ENCODE data around the gene CROCC2. TPM values are rescaled to one million over a fixed set of nuclear protein-coding genes. Genes with fewer than 3 reads are reported as not detected.
A peak's percentile ranks its signal among the peaks of the same experiment; 100 is the strongest.

The CROCC2 gene
- polyA plus RNA-seq, 6 donors from 2014 or later, result not detected

DNA sequence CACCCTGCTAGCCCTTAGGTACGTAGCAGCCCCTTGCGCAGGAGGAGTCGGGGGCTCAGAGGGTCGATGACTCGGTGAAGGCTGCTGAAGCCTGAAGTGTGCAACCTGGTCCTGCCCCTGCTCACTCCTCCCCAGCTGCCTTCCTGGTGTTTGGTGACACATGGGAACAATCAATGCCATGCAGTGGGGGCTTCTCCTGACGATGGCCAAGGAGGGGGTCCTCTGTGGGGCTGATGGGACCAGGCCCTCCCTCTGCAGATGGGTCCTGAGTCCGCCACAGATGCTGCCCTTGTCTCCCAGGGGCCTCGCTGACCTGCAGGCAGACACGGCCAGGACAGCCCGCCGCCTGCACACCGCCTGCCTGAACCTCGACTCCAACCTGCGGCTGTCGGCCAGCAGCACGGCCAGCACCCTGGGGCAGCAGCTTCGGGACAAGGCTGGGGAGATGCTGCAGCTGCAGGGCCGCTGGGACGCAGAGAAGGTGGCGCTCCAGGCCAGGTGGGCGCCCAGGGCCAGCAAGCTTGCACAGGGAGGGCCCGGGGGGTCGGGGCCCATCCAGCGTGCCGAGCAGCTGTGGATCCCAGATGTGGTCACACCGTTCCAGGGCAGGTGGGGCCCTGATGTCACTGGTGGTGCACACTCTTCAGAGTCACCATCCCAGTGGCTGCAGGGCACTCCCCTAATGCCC lies 24.6 kb downstream of the CROCC2 start:
- no peak overlapping the region for H3K27ac Mint-ChIP-seq
- peaks cover 0 to under 1% of the 10 kb centered on the region in 2 donors for H3K36me3 Mint-ChIP-seq
- ATAC-seq (ENCODE audit: low read depth in 2 of 2) (no peak), DNase-seq (no peak)
- no peaks in the 10 kb centered on the region for H3K4me1 Mint-ChIP-seq
- H3K9me3 Mint-ChIP-seq, result peaks cover 0 to 7% (median under 1%) of the 10 kb centered on the region in 7 donors
- H3K27me3 Mint-ChIP-seq, result peaks cover 0 to 16% (median 14%) of the 10 kb centered on the region in 3 donors
- no peak overlapping the region for H3K4me3 Mint-ChIP-seq

DNA sequence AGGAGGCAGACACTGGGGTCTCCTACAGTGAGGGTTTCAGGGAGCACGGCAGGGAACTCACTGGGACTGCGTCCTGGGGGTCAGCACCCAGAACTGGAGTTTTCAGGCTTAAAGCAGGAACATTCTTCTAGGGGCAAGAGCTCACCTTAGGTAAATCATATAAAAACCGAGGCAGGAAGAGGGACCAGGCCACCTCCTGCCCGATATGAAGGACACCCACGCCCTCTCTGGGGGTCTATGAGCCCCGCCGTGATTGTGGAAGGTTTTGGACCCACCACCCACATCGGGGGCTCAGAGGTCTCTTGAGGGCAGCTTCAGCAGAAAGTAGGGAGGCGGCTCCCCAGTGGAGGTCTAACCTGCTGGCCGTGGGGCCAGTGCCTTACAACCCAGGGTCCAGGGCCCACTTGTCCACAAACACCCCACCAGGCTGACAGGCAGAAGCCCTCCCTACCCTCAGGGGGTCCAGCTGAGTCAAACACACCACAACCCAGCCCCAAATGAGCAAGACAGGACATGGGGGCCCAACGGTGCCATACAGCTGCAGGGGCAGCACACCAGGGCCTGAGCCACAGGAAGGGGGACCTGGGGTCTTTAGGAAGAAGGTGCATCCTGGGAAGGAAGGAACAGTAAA lies 25.3 kb downstream of the CROCC2 start:
- Mint-ChIP-seq H3K4me1 (no peaks in the 10 kb centered on the region), H3K9me3 (peaks cover 2 to 12% (median 7%) of the 10 kb centered on the region in 7 donors), H3K36me3 (peaks cover 0 to 7% of the 10 kb centered on the region in 2 donors), H3K4me3 (no peak overlapping the region), H3K27ac (no peak overlapping the region), H3K27me3 (peaks cover 2 to 23% (median 20%) of the 10 kb centered on the region in 3 donors)
- ATAC-seq (ENCODE audit: low read depth in 2 of 2), result no peak
- no peak for DNase-seq

DNA sequence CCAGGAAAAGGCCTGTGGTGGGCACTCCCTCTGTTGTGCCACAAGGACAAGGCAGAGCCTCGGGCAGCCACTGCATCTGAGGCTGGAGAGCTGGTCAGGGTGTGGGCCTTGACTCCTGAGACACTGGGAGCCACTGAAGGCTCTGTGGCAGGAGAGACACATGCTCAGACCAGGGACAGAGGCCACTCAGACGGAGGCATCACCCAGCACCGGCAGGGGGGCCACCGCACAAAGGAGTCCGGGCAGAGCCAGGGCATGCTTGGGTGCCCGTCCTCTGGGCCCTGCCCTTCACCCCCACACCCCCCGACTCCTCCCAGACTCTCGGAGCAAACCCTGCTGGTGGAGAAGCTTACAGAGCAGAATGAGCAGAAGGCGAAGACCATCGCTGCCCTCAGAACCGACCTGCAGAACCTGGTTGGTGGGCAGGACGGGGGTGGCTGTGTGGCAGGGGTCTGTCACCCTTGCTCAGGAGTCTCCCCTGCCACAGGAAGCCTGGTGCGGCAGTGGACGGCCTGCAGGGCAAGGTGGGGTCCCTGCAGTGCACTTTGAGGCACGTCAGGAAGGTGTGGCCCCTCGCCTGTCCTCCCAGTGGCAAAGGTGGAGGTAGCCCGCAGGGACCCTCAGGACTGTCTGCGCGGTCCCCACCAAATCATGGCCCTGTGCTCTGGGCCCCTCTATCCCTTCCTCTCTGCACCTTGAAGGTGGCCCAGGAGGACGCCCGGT lies 26.0 kb downstream of the CROCC2 start:
- ATAC-seq (ENCODE audit: low read depth in 2 of 2), result no peak
- no peak overlapping the region for H3K27ac Mint-ChIP-seq

DNA sequence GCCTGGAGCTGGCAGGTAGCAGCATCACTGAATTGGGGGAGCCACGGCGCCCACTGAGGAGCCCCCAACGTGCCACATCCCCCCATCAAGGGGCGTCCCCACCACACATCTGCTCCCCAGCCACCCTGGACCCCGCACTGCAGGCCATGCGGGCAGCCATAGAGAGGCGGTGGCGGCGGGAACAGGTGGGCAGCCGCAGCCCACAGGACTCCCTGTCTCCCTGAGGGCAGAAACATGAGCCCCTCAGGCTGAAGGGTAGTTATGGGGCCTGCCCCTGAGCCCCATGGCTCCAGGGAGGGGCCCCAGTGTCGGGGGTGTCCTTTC lies 26.6 kb downstream of the CROCC2 start:
- DNase-seq (no peak), ATAC-seq (ENCODE audit: low read depth in 2 of 2) (no peak)
- H3K9me3 Mint-ChIP-seq, result peaks cover 6 to 25% (median 14%) of the 10 kb centered on the region in 7 donors
- peaks cover 3 to 15% of the 10 kb centered on the region in 2 donors for H3K36me3 Mint-ChIP-seq
- no peaks in the 10 kb centered on the region for H3K4me1 Mint-ChIP-seq
- H3K27ac Mint-ChIP-seq, result no peak overlapping the region
- H3K4me3 Mint-ChIP-seq, result no peak overlapping the region
- H3K27me3 Mint-ChIP-seq, result peaks cover 5 to 27% (median 23%) of the 10 kb centered on the region in 3 donors

More for the DNA sequence above, 26.0 kb downstream of the CROCC2 start:
- Mint-ChIP-seq H3K27me3 (peaks cover 5 to 24% (median 23%) of the 10 kb centered on the region in 3 donors), H3K4me1 (no peaks in the 10 kb centered on the region), H3K4me3 (no peak overlapping the region), H3K9me3 (peaks cover 6 to 20% (median 11%) of the 10 kb centered on the region in 7 donors), H3K36me3 (peaks cover 0 to 13% of the 10 kb centered on the region in 2 donors)
- no peak for DNase-seq

DNA sequence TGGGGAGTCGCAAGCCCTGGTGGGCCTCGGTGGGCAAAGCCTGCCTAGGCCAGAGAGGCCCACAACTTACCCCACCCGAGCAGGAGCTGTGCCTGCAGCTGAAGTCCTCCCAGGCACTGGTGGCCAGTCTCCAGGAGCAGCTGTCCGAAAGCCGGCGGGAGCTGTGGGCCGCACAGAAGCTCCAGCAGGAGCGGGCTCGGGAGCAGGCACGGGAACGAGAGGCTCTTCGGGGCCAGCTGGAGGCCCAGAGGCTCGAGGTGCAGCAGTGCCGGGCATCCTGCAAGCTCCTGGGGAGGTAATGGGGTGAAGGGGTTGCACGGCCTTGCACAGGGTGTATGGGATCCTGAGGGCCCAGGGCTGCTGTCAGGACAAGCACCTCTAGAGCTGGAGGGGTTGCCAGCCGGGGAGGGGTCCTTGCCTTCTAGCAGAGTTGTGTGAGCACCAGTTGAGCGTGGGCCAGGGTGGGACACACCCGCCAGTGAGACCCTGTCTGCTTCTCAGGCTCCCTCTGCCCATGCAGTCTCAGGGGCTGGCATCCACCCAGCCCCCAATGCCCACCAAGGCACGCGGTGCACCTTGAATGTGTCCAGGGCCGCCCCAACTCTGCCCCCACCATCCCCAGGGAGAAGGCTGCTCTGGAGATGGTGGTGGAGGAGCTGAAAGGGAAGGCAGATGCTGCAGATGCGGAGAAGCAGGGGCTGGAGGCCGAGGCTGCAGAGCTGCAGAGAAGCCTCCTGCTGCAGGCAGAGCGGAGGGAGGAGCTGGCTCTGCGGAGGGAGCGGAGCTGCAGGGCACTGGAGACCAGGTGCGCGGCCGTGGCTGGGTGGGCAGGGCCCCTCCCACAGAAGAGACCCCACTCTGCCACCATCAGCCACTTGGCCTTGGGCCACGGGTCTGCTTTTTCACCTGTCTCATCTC lies 27.2 kb downstream of the CROCC2 start:
- H3K9me3 Mint-ChIP-seq, result peaks cover 6 to 28% (median 17%) of the 10 kb centered on the region in 7 donors
- DNase-seq (no peak), ATAC-seq (ENCODE audit: low read depth in 2 of 2) (no peak)
- H3K36me3 Mint-ChIP-seq, result peaks cover 6 to 19% of the 10 kb centered on the region in 2 donors
- no peak overlapping the region for H3K4me3 Mint-ChIP-seq
- H3K27me3 Mint-ChIP-seq, result peaks cover 5 to 31% (median 20%) of the 10 kb centered on the region in 3 donors
- no peaks in the 10 kb centered on the region for H3K4me1 Mint-ChIP-seq
- H3K27ac Mint-ChIP-seq, result no peak overlapping the region

DNA sequence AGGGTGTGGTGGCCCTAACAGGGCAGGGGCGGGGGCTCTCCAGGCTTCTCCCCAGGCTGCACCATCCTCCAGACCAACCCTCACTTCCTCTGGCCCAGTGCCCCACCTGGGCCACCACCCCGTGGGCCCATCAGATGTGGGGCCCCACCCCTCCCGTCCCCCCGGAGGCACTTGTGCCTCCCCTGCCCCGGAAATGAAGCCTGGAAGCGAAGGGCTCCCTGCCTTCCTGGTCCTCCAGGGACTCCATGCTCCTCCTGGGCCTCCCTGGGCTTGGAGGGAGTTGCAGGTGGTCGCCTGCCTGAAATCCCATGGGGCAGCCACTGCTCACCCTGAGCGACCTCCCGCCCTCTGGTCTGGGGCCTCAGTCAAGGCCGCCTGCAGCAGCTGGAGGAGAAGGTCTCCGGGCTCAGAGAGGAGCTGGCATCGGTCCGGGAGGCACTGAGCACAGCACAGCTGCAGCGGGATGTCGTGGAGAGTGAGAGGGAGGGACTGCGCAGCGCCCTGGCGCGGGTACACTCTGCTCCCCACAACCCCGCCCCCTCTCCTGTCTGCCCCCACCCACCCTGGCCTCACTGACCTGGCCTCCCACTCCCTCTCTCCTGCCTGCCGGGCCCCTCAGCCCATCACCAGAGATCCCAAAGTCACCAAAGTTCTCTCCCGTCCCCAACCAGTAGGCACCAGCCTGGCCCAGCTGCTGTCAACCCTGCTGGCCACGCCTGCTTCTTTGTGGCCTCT lies 28.0 kb downstream of the CROCC2 start:
- Mint-ChIP-seq H3K27me3 (peaks cover 5 to 25% (median 12%) of the 10 kb centered on the region in 3 donors), H3K4me3 (no peak overlapping the region), H3K4me1 (no peaks in the 10 kb centered on the region), H3K27ac (no peak overlapping the region), H3K9me3 (peaks cover 6 to 34% (median 19%) of the 10 kb centered on the region in 7 donors), H3K36me3 (peaks cover 6 to 19% of the 10 kb centered on the region in 2 donors)
- DNase-seq (no peak), ATAC-seq (ENCODE audit: low read depth in 2 of 2) (no peak)

DNA sequence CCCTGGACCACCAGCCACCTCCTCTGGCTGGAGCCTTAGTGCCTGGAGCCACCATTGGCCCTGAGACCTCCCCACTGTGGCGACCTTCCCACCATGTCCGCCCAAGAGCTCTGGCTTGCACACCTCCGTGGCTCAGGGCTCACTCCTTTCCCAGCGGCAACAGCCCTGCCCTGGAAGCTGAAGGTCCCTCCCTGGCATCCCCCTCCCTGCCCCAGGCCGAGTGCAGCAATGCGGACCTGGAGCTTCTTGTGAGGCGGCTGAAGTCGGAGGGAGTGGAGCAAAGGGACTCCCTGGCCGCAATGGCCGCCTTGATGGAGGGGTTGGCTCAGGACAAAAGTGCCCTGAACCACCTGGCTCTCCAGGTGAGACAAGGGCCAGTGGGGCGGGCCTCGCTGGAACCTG lies 28.6 kb downstream of the CROCC2 start:
- DNase-seq (no peak), ATAC-seq (ENCODE audit: low read depth in 2 of 2) (no peak)
- Mint-ChIP-seq H3K4me1 (no peaks in the 10 kb centered on the region), H3K27ac (no peak overlapping the region), H3K4me3 (peak overlapping the region in 1 of 8 donors; percentile 22), H3K27me3 (peaks cover 5 to 25% (median 15%) of the 10 kb centered on the region in 3 donors), H3K36me3 (peaks cover 6 to 19% of the 10 kb centered on the region in 2 donors), H3K9me3 (peaks cover 6 to 39% (median 19%) of the 10 kb centered on the region in 7 donors)

DNA sequence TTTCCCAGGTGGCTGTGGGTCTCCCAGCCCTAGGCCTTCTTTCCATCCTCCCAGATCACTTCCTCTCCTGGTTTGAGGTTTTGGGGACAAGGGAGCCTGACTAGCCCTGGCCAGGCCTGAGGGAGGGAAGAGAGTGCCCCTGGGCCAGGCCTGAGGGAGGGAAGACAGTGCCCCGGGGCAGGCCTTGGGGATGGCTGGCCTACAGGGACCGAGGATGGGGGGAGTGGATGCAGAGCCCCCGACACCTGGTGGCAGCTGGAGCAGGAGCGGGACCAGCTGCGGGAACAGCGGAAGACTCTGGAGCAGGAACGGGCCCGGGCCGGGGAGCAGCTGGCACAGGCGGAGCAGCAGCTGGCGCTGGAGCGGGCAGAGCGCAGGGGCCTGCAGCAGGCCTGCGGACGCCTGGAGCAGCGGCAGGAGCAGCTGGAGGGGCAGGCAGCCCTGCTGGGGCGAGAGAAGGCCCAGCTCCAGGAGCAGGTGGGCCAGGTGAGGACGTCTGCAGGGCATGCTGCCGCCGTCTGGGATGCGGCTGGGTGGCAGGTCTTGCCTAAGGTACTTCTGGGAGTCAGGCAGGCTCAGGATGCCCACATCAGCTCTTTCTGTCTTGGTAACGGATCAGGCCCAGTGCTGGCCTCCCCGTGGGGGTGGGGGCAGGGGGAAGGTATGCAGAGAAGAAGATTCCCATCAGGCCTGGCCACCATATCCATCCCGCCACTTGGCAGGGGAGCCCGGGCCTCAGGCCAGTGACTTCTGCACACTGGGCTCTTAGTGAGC lies 29.2 kb downstream of the CROCC2 start:
- peaks cover 6 to 19% of the 10 kb centered on the region in 2 donors for H3K36me3 Mint-ChIP-seq
- no peak overlapping the region for H3K27ac Mint-ChIP-seq
- DNase-seq, result no peak
- ATAC-seq (ENCODE audit: low read depth in 2 of 2), result no peak
- H3K4me3 Mint-ChIP-seq, result peak overlapping the region in 1 of 8 donors; percentile 22
- peaks cover 6 to 39% (median 19%) of the 10 kb centered on the region in 7 donors for H3K9me3 Mint-ChIP-seq
- H3K4me1 Mint-ChIP-seq, result no peaks in the 10 kb centered on the region
- peaks cover 5 to 26% (median 21%) of the 10 kb centered on the region in 3 donors for H3K27me3 Mint-ChIP-seq

DNA sequence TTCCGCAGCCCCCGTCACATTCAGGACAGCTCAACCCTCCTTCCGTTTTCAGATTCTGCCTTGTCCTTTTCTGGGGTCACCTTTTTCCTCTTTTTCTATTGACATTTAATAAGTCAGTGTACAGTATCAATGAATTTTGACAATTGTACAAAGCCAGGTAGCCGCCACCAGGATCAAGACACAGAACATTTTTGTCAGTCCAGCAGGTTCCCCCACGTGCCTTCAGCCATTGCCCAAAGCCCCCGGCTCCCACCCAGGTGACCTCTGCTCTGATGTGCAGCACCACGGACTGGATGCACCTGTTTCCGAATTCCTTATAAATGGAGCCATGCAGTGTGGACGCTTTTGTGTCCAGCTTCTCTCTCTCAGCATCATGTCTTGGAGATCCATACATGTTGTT lies 30.0 kb downstream of the CROCC2 start:
- peaks cover 5 to 34% (median 29%) of the 10 kb centered on the region in 3 donors for H3K27me3 Mint-ChIP-seq
- H3K9me3 Mint-ChIP-seq, result peaks cover 6 to 43% (median 19%) of the 10 kb centered on the region in 7 donors
- DNase-seq (no peak), ATAC-seq (ENCODE audit: low read depth in 2 of 2) (no peak)
- H3K4me3 Mint-ChIP-seq, result no peak overlapping the region
- peaks cover 6 to 19% of the 10 kb centered on the region in 2 donors for H3K36me3 Mint-ChIP-seq
- H3K27ac Mint-ChIP-seq, result no peak overlapping the region
- H3K4me1 Mint-ChIP-seq, result no peaks in the 10 kb centered on the region

DNA sequence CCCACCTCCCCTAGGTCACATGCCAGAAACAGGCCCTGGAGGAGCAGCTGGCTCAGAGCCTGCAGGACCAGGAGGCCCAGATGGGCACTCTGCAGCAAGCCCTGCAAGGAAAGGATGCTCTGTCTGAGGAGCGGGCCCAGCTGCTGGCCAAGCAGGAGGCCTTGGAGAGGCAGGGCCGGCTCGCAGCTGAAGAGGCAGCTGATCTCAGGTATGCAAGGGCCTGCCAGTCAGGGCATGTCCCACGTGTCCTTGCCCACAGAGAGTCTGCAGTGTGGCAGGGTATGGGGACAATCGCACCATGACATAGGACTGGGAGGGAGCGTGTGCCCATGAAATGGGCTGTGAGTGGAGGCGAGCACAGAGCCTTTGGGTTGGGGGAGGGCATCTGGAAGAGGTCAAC lies 39.9 kb downstream of the CROCC2 start:
- H3K27ac Mint-ChIP-seq, result no peak overlapping the region

DNA sequence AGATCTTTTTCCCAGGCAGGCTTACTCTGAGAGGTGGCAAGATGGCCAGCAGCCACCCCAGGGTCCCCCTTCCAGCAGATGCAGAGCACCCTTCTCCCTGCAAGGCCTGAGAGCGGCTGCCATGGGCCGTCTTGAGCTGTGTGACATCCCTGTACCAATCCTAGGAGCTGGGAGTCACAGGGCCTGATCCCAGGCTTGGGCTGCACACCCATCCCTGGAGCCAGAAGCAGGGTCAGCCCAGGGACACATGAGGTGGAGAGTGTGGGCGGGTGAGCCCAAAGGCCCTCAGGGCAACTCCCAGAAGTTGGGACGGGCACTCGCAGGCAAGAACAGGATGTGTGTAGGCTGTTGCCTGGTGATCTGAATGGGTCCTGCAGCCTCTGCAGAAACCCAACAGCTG lies 40.5 kb downstream of the CROCC2 start:
- no peak overlapping the region for H3K4me3 Mint-ChIP-seq
- ATAC-seq (ENCODE audit: low read depth in 2 of 2), result no peak
- H3K4me1 Mint-ChIP-seq, result no peaks in the 10 kb centered on the region
- no peak overlapping the region for H3K27ac Mint-ChIP-seq
- H3K36me3 Mint-ChIP-seq, result no peaks in the 10 kb centered on the region
- peaks cover 0 to 9% (median 2%) of the 10 kb centered on the region in 7 donors for H3K9me3 Mint-ChIP-seq
- H3K27me3 Mint-ChIP-seq, result peaks cover 8 to 15% (median 8%) of the 10 kb centered on the region in 3 donors
- DNase-seq, result no peak

More for the DNA sequence above, 39.9 kb downstream of the CROCC2 start:
- H3K4me1 Mint-ChIP-seq, result no peaks in the 10 kb centered on the region
- no peaks in the 10 kb centered on the region for H3K36me3 Mint-ChIP-seq
- H3K27me3 Mint-ChIP-seq, result peaks cover 8 to 19% (median 12%) of the 10 kb centered on the region in 3 donors
- peaks cover 0 to 15% (median 3%) of the 10 kb centered on the region in 7 donors for H3K9me3 Mint-ChIP-seq
- no peak for ATAC-seq (ENCODE audit: low read depth in 2 of 2)
- no peak overlapping the region for H3K4me3 Mint-ChIP-seq
- DNase-seq, result no peak

DNA sequence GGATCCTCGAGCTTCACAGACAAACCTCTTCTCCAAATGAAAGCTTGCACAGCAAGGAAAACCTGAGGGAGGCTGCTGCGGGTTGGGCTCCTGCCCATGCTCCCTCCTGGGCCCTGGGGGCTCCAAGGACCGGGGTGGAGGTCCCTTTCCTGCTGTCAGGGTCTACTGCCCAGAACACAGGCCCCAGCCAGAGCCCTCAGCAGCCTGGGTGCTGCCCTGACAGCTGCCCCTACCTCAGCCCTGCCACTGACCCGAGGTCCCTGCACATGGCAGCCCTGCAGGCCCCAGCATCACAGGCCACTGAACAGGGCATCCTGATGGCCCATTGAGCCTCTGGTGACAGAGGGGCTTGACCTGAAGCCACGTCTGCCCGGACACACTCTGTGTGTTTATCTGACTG lies 41.0 kb downstream of the CROCC2 start:
- Mint-ChIP-seq H3K4me3 (no peak overlapping the region), H3K27ac (no peak overlapping the region), H3K36me3 (no peaks in the 10 kb centered on the region), H3K27me3 (peaks cover 8 to 15% (median 8%) of the 10 kb centered on the region in 3 donors), H3K4me1 (no peaks in the 10 kb centered on the region), H3K9me3 (peaks cover 0 to 3% (median 0%) of the 10 kb centered on the region in 7 donors)
- no peak for DNase-seq
- no peak for ATAC-seq (ENCODE audit: low read depth in 2 of 2)

Data from naive B cell (primary cell).